DMS 273 (cell line): ENCODE measurements around the gene RAC3.

Source experiments
- DNase-seq: peaks from one replicate; lab custom pipeline; 2025; ENCODE audit not compliant: unreplicated experiment; lab: John Stamatoyannopoulos, UW

The RAC3 gene

GRCh38 chr17:82031303-82031884 lies at the start of gene RAC3:
Gene RAC3 (plus strand): TSS chr17:82031678. CDS start chr17:82031762, 84 bp downstream.
- DNase-seq, result peak; percentile 84

GRCh38 chr17:81983011-81983638 lies 48.4 kb upstream of the RAC3 start:
- no peak for DNase-seq

- DNase-seq, result no peak
These were observed 47.7 kb upstream of the RAC3 start for GRCh38 chr17:81983639-81984373.

- no peak for DNase-seq
These were observed 46.6 kb upstream of the RAC3 start for GRCh38 chr17:81984773-81985410.

GRCh38 chr17:81986606-81987005 lies 44.9 kb upstream of the RAC3 start:
- no peak for DNase-seq

GRCh38 chr17:81987161-81987770 lies 44.2 kb upstream of the RAC3 start:
- no peak for DNase-seq

- no peak for DNase-seq
These were observed 40.4 kb upstream of the RAC3 start for GRCh38 chr17:81990836-81991683.

GRCh38 chr17:81991684-81992305 lies 39.7 kb upstream of the RAC3 start:
- DNase-seq, result peak; percentile 90

- no peak for DNase-seq
These were observed 39.0 kb upstream of the RAC3 start for GRCh38 chr17:81992306-81993102.

- DNase-seq, result no peak
These were observed 37.5 kb upstream of the RAC3 start for GRCh38 chr17:81993729-81994592.

GRCh38 chr17:81994593-81995462 lies 36.6 kb upstream of the RAC3 start:
- no peak for DNase-seq

- no peak for DNase-seq
These were observed 35.8 kb upstream of the RAC3 start for GRCh38 chr17:81995463-81996231.

- no peak for DNase-seq
These were observed 35.2 kb upstream of the RAC3 start for GRCh38 chr17:81996232-81996756.

GRCh38 chr17:81996757-81997441 lies 34.6 kb upstream of the RAC3 start:
- DNase-seq, result no peak

GRCh38 chr17:81998212-81998611 lies 33.3 kb upstream of the RAC3 start:
- no peak for DNase-seq
